Caco-2 (cell line): ENCODE measurements around the gene PSD. TPM values are rescaled to one million over a fixed set of nuclear protein-coding genes. Genes with fewer than 3 reads are reported as not detected.

Experiments
- BruUV-seq: library from RNA; stranded (reverse); fragments of 400-500 nt; replicated peaks from 2 replicates; lab custom pipeline; 2021; lab: Mats Ljungman, UMichigan
- CTCF ChIA-PET: fragments of 300-600 bp; sonication (Branson Sonifier 250); formaldehyde crosslinking; loops from one replicate; lab custom pipeline; 2022; ENCODE audit warnings: antibody characterized with exemption; lab: Charles Lee
- POLR2A ChIA-PET: fragments of 300-600 bp; sonication (Branson Sonifier 250); formaldehyde crosslinking; loops from one replicate; lab custom pipeline; 2022; ENCODE audit warnings: antibody characterized with exemption; lab: Charles Lee
- DNase-seq, 2 experiments: peaks; one replicate each; pipeline versions ENCODE4 v3.0.0 to v3.0.0-alpha.2; 2020 to 2022
- H3K27me3 ChIP-seq: replicated peaks from 2 replicates; pipeline ENCODE4 v1.6.0; 2011; ENCODE audit warnings: low read length; ENCODE audit not compliant: control insufficient read depth, insufficient read depth
- H3K36me3 ChIP-seq: 2 replicates; pipeline ENCODE4 v1.5.1; 2011; ENCODE audit warnings: low read length; ENCODE audit not compliant: control insufficient read depth, insufficient read depth
- H3K4me1 ChIP-seq: fragments of 250-450 bp; sonication (Bioruptor Pico); 2 replicates; pipeline ENCODE4 v1.5.1; 2020; ENCODE audit warnings: mild to moderate bottlenecking
- H3K4me3 ChIP-seq: 2 replicates; pipeline ENCODE4 v1.5.1; 2011; ENCODE audit warnings: low read depth, mild to moderate bottlenecking, control low read depth, low read length
- H3K9me3 ChIP-seq: fragments of 250-450 bp; sonication (Bioruptor Pico); 2 replicates; pipeline ENCODE4 v1.5.1; 2020; ENCODE audit warnings: mild to moderate bottlenecking, moderate library complexity
- H3K27ac Mint-ChIP-seq: one replicate; pipeline ENCODE4 v1.8.0; 2022; ENCODE audit warnings: mixed read lengths; ENCODE audit not compliant: unreplicated experiment
- H3K27me3 Mint-ChIP-seq: one replicate; pipeline ENCODE4 v1.8.0; 2022; ENCODE audit warnings: mixed read lengths; ENCODE audit not compliant: insufficient read depth, unreplicated experiment
- H3K36me3 Mint-ChIP-seq: one replicate; pipeline ENCODE4 v1.8.0; 2022; ENCODE audit warnings: mild to moderate bottlenecking, mixed read lengths; ENCODE audit not compliant: insufficient read depth, unreplicated experiment
- H3K4me1 Mint-ChIP-seq: one replicate; pipeline ENCODE4 v1.8.0; 2022; ENCODE audit warnings: low read depth, mixed read lengths; ENCODE audit not compliant: unreplicated experiment
- H3K4me3 Mint-ChIP-seq: one replicate; pipeline ENCODE4 v1.8.0; 2022; ENCODE audit warnings: mild to moderate bottlenecking, moderate library complexity, mixed read lengths; ENCODE audit not compliant: unreplicated experiment
- H3K9me3 Mint-ChIP-seq: one replicate; pipeline ENCODE4 v1.8.0; 2022; ENCODE audit warnings: mixed read lengths; ENCODE audit not compliant: unreplicated experiment
- CTCF ChIP-seq, 2 experiments: fragments of 200-600 bp in 1 of 2; IDR thresholded peaks; 1 replicate in 1 of 2; 2 replicates in 1 of 2; pipeline versions ENCODE4 v1.5.1 to v1.8.0; 2011 to 2022; ENCODE audit warnings: antibody characterized with exemption in 1 of 2, control low read depth in 1 of 2, inconsistent platforms in 1 of 2, low read depth in 1 of 2, low read length in 1 of 2, mild to moderate bottlenecking in 1 of 2, moderate library complexity in 1 of 2; ENCODE audit not compliant: insufficient read depth in 1 of 2, severe bottlenecking in 1 of 2, unreplicated experiment in 1 of 2
- intact Hi-C: fragments of 100-400 bp; cut with micrococcal nuclease; formaldehyde crosslinking; loops from one replicate; pipeline ENCODE4 v1.10.0; 2022; ENCODE audit not compliant: unreplicated experiment
- total RNA-seq: library from RNA; stranded (reverse); gene quantifications from 2 replicates; pipeline ENCODE4 v1.2.3, GENCODE V29; 2022

The PSD gene
- total RNA-seq, 1 experiment from 2014 or later, result 2.8 TPM

GRCh38 chr10:102444851-102445250 lies 26.3 kb upstream of the PSD start:
- no TSS peak for BruUV-seq
- no peaks in the 10 kb centered on the region for H3K27me3 ChIP-seq
- TF ChIP-seq CTCF (IDR thresholded peaks at IDR 0.05; ENCODE audit: insufficient read depth in 1 of 2, low read depth in 1 of 2, low read length in 1 of 2, severe bottlenecking in 1 of 2, unreplicated experiment in 1 of 2), result no peak
- peaks cover 9% of the 10 kb centered on the region for H3K4me1 Mint-ChIP-seq
- no peak overlapping the region for H3K27ac Mint-ChIP-seq
- no peaks in the 10 kb centered on the region for H3K36me3 ChIP-seq
- no peak for DNase-seq
- no peaks in the 10 kb centered on the region for H3K9me3 Mint-ChIP-seq
- CTCF ChIA-PET, result no interaction called here
- POLR2A ChIA-PET, result no interaction called here
- no peaks in the 10 kb centered on the region for H3K27me3 Mint-ChIP-seq
- intact Hi-C loops, result no loop called here
- peaks cover 9% of the 10 kb centered on the region for H3K36me3 Mint-ChIP-seq
- no peaks in the 10 kb centered on the region for H3K9me3 ChIP-seq
- H3K4me1 ChIP-seq, result peaks cover 5% of the 10 kb centered on the region
- H3K4me3 Mint-ChIP-seq, result no peak overlapping the region
- H3K4me3 ChIP-seq, result no peak overlapping the region

- Mint-ChIP-seq H3K9me3 (no peaks in the 10 kb centered on the region), H3K4me1 (peaks cover 19% of the 10 kb centered on the region), H3K27me3 (no peaks in the 10 kb centered on the region), H3K4me3 (no peak overlapping the region), H3K36me3 (no peaks in the 10 kb centered on the region), H3K27ac (no peak overlapping the region)
- DNase-seq, result no peak
- Histone ChIP-seq H3K36me3 (no peaks in the 10 kb centered on the region), H3K9me3 (no peaks in the 10 kb centered on the region), H3K27me3 (no peaks in the 10 kb centered on the region), H3K4me1 (peaks cover 11% of the 10 kb centered on the region), H3K4me3 (no peak overlapping the region)
- ChIA-PET POLR2A (no interaction called here), CTCF (no interaction called here)
- intact Hi-C loops, result no loop called here
- no peak for TF ChIP-seq CTCF (IDR thresholded peaks at IDR 0.05; ENCODE audit: insufficient read depth in 1 of 2, low read depth in 1 of 2, low read length in 1 of 2, severe bottlenecking in 1 of 2, unreplicated experiment in 1 of 2)
- no TSS peak for BruUV-seq
Observed at GRCh38 chr10:102438374-102438773, 19.8 kb upstream of the PSD start.

GRCh38 chr10:102437515-102437914 lies 18.9 kb upstream of the PSD start:
- no peak for DNase-seq
- intact Hi-C loops, result no loop called here
- Histone ChIP-seq H3K9me3 (no peaks in the 10 kb centered on the region), H3K4me3 (no peak overlapping the region), H3K36me3 (no peaks in the 10 kb centered on the region), H3K27me3 (no peaks in the 10 kb centered on the region), H3K4me1 (peaks cover 11% of the 10 kb centered on the region)
- ChIA-PET POLR2A (no interaction called here), CTCF (no interaction called here)
- TF ChIP-seq CTCF (IDR thresholded peaks at IDR 0.05; ENCODE audit: insufficient read depth in 1 of 2, low read depth in 1 of 2, low read length in 1 of 2, severe bottlenecking in 1 of 2, unreplicated experiment in 1 of 2), result no peak
- Mint-ChIP-seq H3K36me3 (no peaks in the 10 kb centered on the region), H3K27ac (no peak overlapping the region), H3K4me3 (no peak overlapping the region), H3K9me3 (no peaks in the 10 kb centered on the region), H3K4me1 (peaks cover 25% of the 10 kb centered on the region), H3K27me3 (no peaks in the 10 kb centered on the region)
- BruUV-seq, result no TSS peak
